ENCODE results near the gene FADS2.

The FADS2 gene

GRCh38 chr11:61827571-61828378 is at the start of gene FADS2:
Gene FADS2 (plus strand): TSS chr11:61828300. CDS start chr11:61828391, 91 bp downstream.
- peak in 1 of 2 donors; percentile 56 for DNase-seq (ENCODE audit: low read depth in 2 of 2)

GRCh38 chr11:61778357-61778886 is 49.7 kb upstream of the FADS2 start:
- DNase-seq (ENCODE audit: low read depth in 2 of 2), result no peak

GRCh38 chr11:61778920-61779650 is 49.0 kb upstream of the FADS2 start:
- DNase-seq (ENCODE audit: low read depth in 2 of 2), result no peak

GRCh38 chr11:61779666-61780525 is 48.2 kb upstream of the FADS2 start:
- DNase-seq (ENCODE audit: low read depth in 2 of 2), result no peak

- DNase-seq (ENCODE audit: low read depth in 2 of 2), result no peak
These were observed 47.4 kb upstream of the FADS2 start for GRCh38 chr11:61780581-61781162.

GRCh38 chr11:61781585-61781984 is 46.5 kb upstream of the FADS2 start:
- DNase-seq (ENCODE audit: low read depth in 2 of 2), result no peak

- no peak for DNase-seq (ENCODE audit: low read depth in 2 of 2)
These were observed 45.8 kb upstream of the FADS2 start for GRCh38 chr11:61782299-61782698.

- DNase-seq (ENCODE audit: low read depth in 2 of 2), result no peak
These were observed 45.3 kb upstream of the FADS2 start for GRCh38 chr11:61782841-61783240.

GRCh38 chr11:61783717-61784505 is 44.2 kb upstream of the FADS2 start:
- no peak for DNase-seq (ENCODE audit: low read depth in 2 of 2)

- no peak for DNase-seq (ENCODE audit: low read depth in 2 of 2)
These were observed 43.6 kb upstream of the FADS2 start for GRCh38 chr11:61784506-61784805.

- no peak for DNase-seq (ENCODE audit: low read depth in 2 of 2)
These were observed 42.2 kb upstream of the FADS2 start for GRCh38 chr11:61785837-61786402.

- no peak for DNase-seq (ENCODE audit: low read depth in 2 of 2)
These were observed 40.1 kb upstream of the FADS2 start for GRCh38 chr11:61787928-61788491.

- no peak for DNase-seq (ENCODE audit: low read depth in 2 of 2)
These were observed 36.3 kb upstream of the FADS2 start for GRCh38 chr11:61791737-61792309.

- peak; percentile 71 to 79 for DNase-seq (ENCODE audit: low read depth in 2 of 2)
These were observed 35.6 kb upstream of the FADS2 start, which contains the start of the genes FEN1 and TMEM258 for GRCh38 chr11:61792310-61793082. Gene FEN1 (plus strand): TSS chr11:61792911. CDS start chr11:61795362, 2,451 bp downstream. Gene TMEM258 (minus strand): TSS chr11:61792599. CDS start chr11:61792558, 41 bp downstream.

- no peak for DNase-seq (ENCODE audit: low read depth in 2 of 2)
These were observed 34.8 kb upstream of the FADS2 start for GRCh38 chr11:61793083-61793828.

GRCh38 chr11:61793829-61794204 is 34.3 kb upstream of the FADS2 start:
- DNase-seq (ENCODE audit: low read depth in 2 of 2), result no peak

GRCh38 chr11:61794579-61794978 is 33.5 kb upstream of the FADS2 start:
- DNase-seq (ENCODE audit: low read depth in 2 of 2), result no peak

- no peak for DNase-seq (ENCODE audit: low read depth in 2 of 2)
These were observed 32.6 kb upstream of the FADS2 start for GRCh38 chr11:61795459-61795858.

All from stimulated activated CD8-positive, alpha-beta memory T cell treated with anti-CD3 and anti-CD28 coated beads, Interleukin-15, amount 100 ng/mL, for 4 hours (primary cell).